Measurements from ENCODE around the gene TAF4B. TPM values are rescaled to one million over a fixed set of nuclear protein-coding genes. Genes with fewer than 3 reads are reported as not detected.

The TAF4B gene
- total RNA-seq, 4 donors from 2014 or later: 6.1 to 11.8 (median 7.6) TPM

- H3K9me3 ChIP-seq: no peaks in the 10 kb centered on the region
- no peak for TF ChIP-seq POLR2A (IDR thresholded peaks at IDR 0.05)
- TF ChIP-seq POLR2AphosphoS5 (IDR thresholded peaks at IDR 0.05): no peak
- no peak for TF ChIP-seq CTCF (IDR thresholded peaks at IDR 0.05)
- no peak for TF ChIP-seq EP300 (IDR thresholded peaks at IDR 0.05)
- WGBS, 2 donors (ENCODE audit: low coverage in 1 of 2): 77 to 83% methylated on average over 1 to 3 of the region's 4 CpGs
Measured at GRCh38 chr18:26439537-26439936, 213.3 kb downstream of the TAF4B start.

GRCh38 chr18:26440644-26441043 is 214.4 kb downstream of the TAF4B start:
- Histone ChIP-seq H3K4me3 (no peak overlapping the region), H3K36me3 (no peaks in the 10 kb centered on the region), H3K27me3 (peaks cover 3% of the 10 kb centered on the region), H3K9me3 (no peaks in the 10 kb centered on the region), H3K4me1 (no peaks in the 10 kb centered on the region), H3K27ac (peak overlapping the region in 1 of 4 donors; percentile 6)
- ATAC-seq: peak; percentile 52
- TF ChIP-seq CTCF (IDR thresholded peaks at IDR 0.05) (no peak), EP300 (IDR thresholded peaks at IDR 0.05) (no peak), POLR2AphosphoS5 (IDR thresholded peaks at IDR 0.05) (peak; percentile 46), POLR2A (IDR thresholded peaks at IDR 0.05) (no peak)
- whole genome bisulfite sequencing, 2 donors (ENCODE audit: low coverage in 1 of 2): 51 to 72% methylated on average over 7 of the region's 8 CpGs

More at GRCh38 chr18:26439537-26439936, 213.3 kb downstream of the TAF4B start:
- no peaks in the 10 kb centered on the region for H3K36me3 ChIP-seq
- no peaks in the 10 kb centered on the region for H3K27me3 ChIP-seq
- H3K27ac ChIP-seq: no peak overlapping the region
- no peak for ATAC-seq
- no peak overlapping the region for H3K4me3 ChIP-seq
- H3K4me1 ChIP-seq: no peaks in the 10 kb centered on the region

Small RNA genes within 50 kb of the gene (small RNA-seq; reads per million reads assigned to genes)
- 0 reads per million in 4 donors for gene RNU6-1289P

Other genes with a start within 250 kb of the TAF4B start
- gene SS18, start 135.8 kb upstream of the TAF4B start, total RNA-seq: 100 to 1,000 TPM in 2 of 4 donors, 10 to 100 TPM in 2; 78.8 to 126 (median 95.3) TPM
- gene PSMA8, start 92.6 kb upstream of the TAF4B start, total RNA-seq: not detected